ENCODE measurements around the gene FGF18.

Gene FGF18

DNA sequence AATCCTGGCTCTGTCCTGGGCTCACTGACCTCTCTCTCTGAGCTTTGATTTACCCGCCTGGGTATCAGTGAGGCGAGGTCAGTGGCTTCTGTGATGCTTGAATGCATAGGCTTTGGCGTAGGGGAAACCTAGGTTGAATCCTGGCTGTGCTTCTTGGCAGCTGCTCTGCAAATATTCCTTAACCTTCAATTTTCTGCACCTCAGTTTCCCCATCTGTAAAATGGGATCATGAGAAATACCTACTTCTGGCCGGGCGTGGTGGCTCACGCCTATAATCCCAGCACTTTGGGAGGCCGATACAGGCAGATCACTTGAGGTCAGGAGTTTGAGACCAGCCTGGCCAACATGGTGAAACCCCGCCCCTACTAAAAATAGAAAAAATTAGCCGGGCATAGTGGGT, 7.2 kb downstream of the FGF18 start:
- TF ChIP-seq FOXA1 (IDR thresholded peaks at IDR 0.05) (no peak), SP1 (IDR thresholded peaks at IDR 0.05) (no peak), ELF4 (IDR thresholded peaks at IDR 0.05) (no peak), NFRKB (IDR thresholded peaks at IDR 0.05) (no peak), L3MBTL2 (conservative IDR thresholded peaks at IDR 0.05) (no peak), BHLHE40 (IDR thresholded peaks at IDR 0.05; ENCODE audit: borderline replicate concordance) (no peak), TARDBP (IDR thresholded peaks at IDR 0.05) (no peak), FOXM1 (IDR thresholded peaks at IDR 0.05; ENCODE audit: borderline replicate concordance) (no peak), SUZ12 (IDR thresholded peaks at IDR 0.05) (no peak), CTBP1 (IDR thresholded peaks at IDR 0.05; ENCODE audit: borderline replicate concordance) (no peak), ZNF384 (IDR thresholded peaks at IDR 0.05) (no peak), LEF1 (IDR thresholded peaks at IDR 0.05; ENCODE audit: borderline replicate concordance) (no peak)
- TF ChIP-seq, protein P1, sequence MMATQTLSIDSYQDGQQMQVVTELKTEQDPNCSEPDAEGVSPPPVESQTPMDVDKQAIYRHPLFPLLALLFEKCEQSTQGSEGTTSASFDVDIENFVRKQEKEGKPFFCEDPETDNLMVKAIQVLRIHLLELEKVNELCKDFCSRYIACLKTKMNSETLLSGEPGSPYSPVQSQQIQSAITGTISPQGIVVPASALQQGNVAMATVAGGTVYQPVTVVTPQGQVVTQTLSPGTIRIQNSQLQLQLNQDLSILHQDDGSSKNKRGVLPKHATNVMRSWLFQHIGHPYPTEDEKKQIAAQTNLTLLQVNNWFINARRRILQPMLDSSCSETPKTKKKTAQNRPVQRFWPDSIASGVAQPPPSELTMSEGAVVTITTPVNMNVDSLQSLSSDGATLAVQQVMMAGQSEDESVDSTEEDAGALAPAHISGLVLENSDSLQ (IDR thresholded peaks at IDR 0.05) = no peak
- ChIA-PET CTCF (no interaction called here), POLR2A (no interaction called here)
- DNase-seq (ENCODE audit: extremely low spot score) = no peak

DNA sequence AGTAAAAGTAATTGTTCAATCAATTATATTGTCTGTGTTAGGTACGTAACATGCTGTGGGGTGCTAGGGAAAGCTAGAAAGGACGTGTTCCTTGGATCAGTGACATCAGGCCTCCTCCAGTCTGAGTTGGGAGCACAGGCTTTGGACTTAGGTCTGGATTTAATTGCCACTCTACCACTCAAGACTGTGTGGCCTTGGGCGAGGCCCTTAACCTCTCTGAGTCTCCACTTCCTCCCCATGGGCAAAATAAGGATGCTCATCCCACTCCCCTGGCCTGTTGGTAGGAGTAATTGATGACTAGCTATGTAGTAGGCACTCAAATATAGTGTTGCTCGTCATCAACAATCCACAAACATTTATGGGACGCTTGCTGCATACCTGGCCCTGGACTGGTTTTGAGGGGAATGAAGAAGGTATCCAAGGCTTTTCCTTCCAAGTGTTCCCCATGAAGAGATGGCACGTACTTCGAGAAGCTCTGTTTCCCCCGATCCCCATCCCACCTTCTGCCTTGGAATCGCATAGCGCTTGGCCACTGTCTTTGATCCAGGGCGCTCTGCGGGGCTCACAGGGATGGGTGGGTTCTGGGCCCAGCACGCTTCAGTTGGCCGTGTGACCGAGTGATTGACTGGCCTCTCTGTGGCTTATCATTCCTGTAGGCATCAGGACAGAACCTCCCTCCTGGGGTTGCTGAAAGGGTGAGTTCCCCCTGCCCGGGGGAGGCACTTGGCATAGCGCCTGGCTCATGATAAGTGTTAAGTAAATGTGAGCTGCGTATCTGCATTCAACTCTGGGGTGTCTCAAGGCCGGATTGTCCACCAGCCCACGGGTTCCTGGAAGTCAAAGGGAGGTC, 8.1 kb downstream of the FGF18 start:
- TF ChIP-seq ZNF384 (IDR thresholded peaks at IDR 0.05) (no peak), HDGF (IDR thresholded peaks at IDR 0.05; ENCODE audit: borderline replicate concordance) (no peak), L3MBTL2 (conservative IDR thresholded peaks at IDR 0.05) (no peak), TARDBP (IDR thresholded peaks at IDR 0.05) (no peak), BHLHE40 (IDR thresholded peaks at IDR 0.05; ENCODE audit: borderline replicate concordance) (no peak), SUZ12 (IDR thresholded peaks at IDR 0.05) (no peak), LEF1 (IDR thresholded peaks at IDR 0.05; ENCODE audit: borderline replicate concordance) (no peak), FOXM1 (IDR thresholded peaks at IDR 0.05; ENCODE audit: borderline replicate concordance) (no peak), FOXA1 (IDR thresholded peaks at IDR 0.05) (no peak), ELF4 (IDR thresholded peaks at IDR 0.05) (no peak), SP1 (IDR thresholded peaks at IDR 0.05) (no peak), CTBP1 (IDR thresholded peaks at IDR 0.05; ENCODE audit: borderline replicate concordance) (no peak), NFRKB (IDR thresholded peaks at IDR 0.05) (no peak), ARNT (IDR thresholded peaks at IDR 0.05) (no peak), FOXK2 (IDR thresholded peaks at IDR 0.05) (no peak)
- TF ChIP-seq, protein P1 (IDR thresholded peaks at IDR 0.05) = no peak
- ChIA-PET POLR2A (no interaction called here), CTCF (no interaction called here)
- no peak for DNase-seq (ENCODE audit: extremely low spot score)

DNA sequence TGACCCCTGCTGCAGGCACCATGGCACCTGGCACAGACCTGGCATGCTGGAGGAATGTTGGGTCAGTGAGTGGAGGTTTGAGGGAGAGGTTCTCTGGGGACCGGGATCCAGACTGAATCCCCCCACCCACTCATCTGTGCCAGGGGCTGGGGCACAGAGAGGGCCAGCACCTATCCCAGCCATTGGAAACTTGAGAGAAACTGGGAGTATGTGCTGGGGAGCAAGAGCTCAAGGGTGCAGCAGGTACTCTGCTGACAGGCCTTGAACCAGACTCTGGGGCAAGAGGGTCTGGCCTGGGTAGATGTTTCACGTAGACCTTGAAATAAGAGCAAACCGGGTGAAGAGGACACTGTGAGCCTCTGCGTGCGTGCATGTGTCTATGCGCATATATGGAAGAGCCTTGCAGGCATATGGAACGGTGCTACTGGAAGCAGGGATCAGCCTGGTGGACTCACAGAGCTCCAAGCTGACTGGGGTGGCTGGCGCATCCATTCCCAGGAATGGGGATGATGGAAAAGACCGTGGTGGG, 8.8 kb downstream of the FGF18 start:
- ChIA-PET POLR2A (no interaction called here), CTCF (no interaction called here)
- TF ChIP-seq, protein P1 (IDR thresholded peaks at IDR 0.05) = no peak
- TF ChIP-seq ELF4 (IDR thresholded peaks at IDR 0.05) = no peak
- no peak for TF ChIP-seq SUZ12 (IDR thresholded peaks at IDR 0.05)
- TF ChIP-seq FOXM1 (IDR thresholded peaks at IDR 0.05; ENCODE audit: borderline replicate concordance) = no peak
- TF ChIP-seq ZNF384 (IDR thresholded peaks at IDR 0.05) = no peak
- TF ChIP-seq BHLHE40 (IDR thresholded peaks at IDR 0.05; ENCODE audit: borderline replicate concordance) = no peak
- no peak for TF ChIP-seq ARNT (IDR thresholded peaks at IDR 0.05)
- DNase-seq (ENCODE audit: extremely low spot score) = no peak

DNA sequence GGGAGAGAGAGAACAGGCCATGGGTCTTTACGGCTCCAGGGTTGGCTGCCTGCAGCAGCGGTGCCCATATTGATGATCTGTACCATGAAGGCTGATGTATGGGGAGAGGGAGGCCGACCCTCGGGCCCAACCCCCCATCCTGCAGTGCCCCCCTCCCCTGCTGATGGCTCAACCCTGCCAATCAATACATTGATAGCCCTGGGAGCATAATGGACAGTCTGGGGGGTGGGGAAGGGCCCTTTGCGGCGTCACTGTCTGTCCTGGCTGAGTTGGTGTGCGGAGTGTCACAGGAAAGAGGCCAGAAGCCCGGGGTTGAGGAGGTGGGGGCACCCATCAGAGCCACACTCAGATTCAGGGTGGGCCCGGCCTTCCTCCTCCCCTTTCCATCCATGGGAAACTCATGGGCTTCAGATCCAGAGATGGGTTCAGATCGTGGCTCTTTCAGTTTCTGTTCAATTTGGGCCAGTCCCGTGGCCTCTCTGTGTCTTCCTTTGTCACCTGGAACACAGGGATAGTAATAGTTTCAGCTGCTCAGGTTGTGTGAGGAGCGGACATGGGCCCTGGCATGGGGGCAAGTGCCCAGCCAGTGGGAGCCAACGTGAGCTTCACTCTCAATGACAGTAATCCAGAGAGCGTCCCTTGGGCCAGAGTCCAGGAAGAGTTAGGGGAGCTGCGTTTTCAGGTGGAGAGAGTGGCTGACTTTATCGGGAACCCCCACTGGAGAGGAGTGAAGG, 9.5 kb downstream of the FGF18 start:
- ChIA-PET POLR2A (no interaction called here), CTCF (no interaction called here)
- TF ChIP-seq BHLHE40 (IDR thresholded peaks at IDR 0.05; ENCODE audit: borderline replicate concordance) = no peak
- no peak for TF ChIP-seq FOXK2 (IDR thresholded peaks at IDR 0.05)
- TF ChIP-seq ARNT (IDR thresholded peaks at IDR 0.05) = no peak
- TF ChIP-seq, protein P1 (IDR thresholded peaks at IDR 0.05) = no peak
- no peak for TF ChIP-seq FOXA1 (IDR thresholded peaks at IDR 0.05)
- no peak for TF ChIP-seq TARDBP (IDR thresholded peaks at IDR 0.05)
- TF ChIP-seq NFRKB (IDR thresholded peaks at IDR 0.05) = no peak
- no peak for TF ChIP-seq SUZ12 (IDR thresholded peaks at IDR 0.05)
- TF ChIP-seq ZNF384 (IDR thresholded peaks at IDR 0.05) = no peak
- no peak for TF ChIP-seq L3MBTL2 (conservative IDR thresholded peaks at IDR 0.05)
- no peak for TF ChIP-seq SP1 (IDR thresholded peaks at IDR 0.05)
- no peak for TF ChIP-seq LEF1 (IDR thresholded peaks at IDR 0.05; ENCODE audit: borderline replicate concordance)
- TF ChIP-seq ELF4 (IDR thresholded peaks at IDR 0.05) = no peak
- no peak for TF ChIP-seq CTBP1 (IDR thresholded peaks at IDR 0.05; ENCODE audit: borderline replicate concordance)
- DNase-seq (ENCODE audit: extremely low spot score) = no peak

DNA sequence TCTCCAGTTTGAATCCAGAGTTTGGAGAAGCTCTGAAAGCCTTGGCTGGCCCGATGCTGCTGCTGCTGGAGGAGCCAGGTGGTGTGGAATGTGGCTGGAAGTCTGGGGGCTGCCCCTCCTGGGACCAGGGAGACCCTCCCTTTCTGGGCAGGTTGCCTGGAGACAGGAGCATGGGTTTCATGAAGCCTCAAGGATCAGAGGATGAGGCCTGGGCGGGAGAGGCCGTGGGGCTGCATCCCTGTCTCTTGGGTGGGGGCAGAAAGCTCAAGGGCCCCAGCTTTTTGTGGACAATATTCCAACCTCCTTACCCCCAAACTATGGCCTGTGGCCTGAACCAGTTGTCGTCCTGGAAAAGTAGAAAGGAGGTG, 10.1 kb downstream of the FGF18 start:
- TF ChIP-seq TARDBP (IDR thresholded peaks at IDR 0.05) = no peak
- no peak for TF ChIP-seq SP1 (IDR thresholded peaks at IDR 0.05)
- no peak for TF ChIP-seq BHLHE40 (IDR thresholded peaks at IDR 0.05; ENCODE audit: borderline replicate concordance)
- TF ChIP-seq ELF4 (IDR thresholded peaks at IDR 0.05) = no peak
- DNase-seq (ENCODE audit: extremely low spot score) = no peak
- ChIA-PET CTCF (no interaction called here), POLR2A (no interaction called here)
